IPS-NIHi11 (cell line): ENCODE measurements around the gene TRIM49D1.
"Not testable (repeated sequence)": the region's sequence is repeated elsewhere in the genome, so short reads cannot be mapped to it uniquely, and the experiment has no call there.

Experiments
- DNase-seq: peaks from one replicate; pipeline ENCODE4 v3.0.0; 2012; ENCODE audit warnings: mixed read lengths, low spot score

The TRIM49D1 gene

GRCh38 chr11:89922195-89922660, at the start of gene TRIM49D1:
TRIM49D1 (minus strand) TSS chr11:89922245; CDS start chr11:89917710, 4,535 bp downstream.
- no peak for DNase-seq

GRCh38 chr11:89965737-89966136, 43.7 kb upstream of the TRIM49D1 start, which contains the start of gene TRIM64:
TRIM64 (plus strand) TSS chr11:89966037; CDS start chr11:89968504, 2,467 bp downstream.
- not testable (repeated sequence) for DNase-seq

- DNase-seq = not testable (repeated sequence)
Observed at GRCh38 chr11:89960833-89961232, 38.8 kb upstream of the TRIM49D1 start.

GRCh38 chr11:89923764-89924163, 1.7 kb upstream of the TRIM49D1 start, which contains the start of gene TRIM49D2:
TRIM49D2 (plus strand) TSS chr11:89924064; CDS start chr11:89926762, 2,698 bp downstream.
- DNase-seq = not testable (repeated sequence)

GRCh38 chr11:89900809-89901208, 21.2 kb downstream of the TRIM49D1 start:
- not testable (repeated sequence) for DNase-seq

- DNase-seq = not testable (repeated sequence)
Observed at GRCh38 chr11:89893245-89893644, 28.8 kb downstream of the TRIM49D1 start.

GRCh38 chr11:89877511-89877910, 44.5 kb downstream of the TRIM49D1 start:
- not testable (repeated sequence) for DNase-seq

- DNase-seq = not testable (repeated sequence)
Observed at GRCh38 chr11:89872588-89872987, 49.5 kb downstream of the TRIM49D1 start.

- DNase-seq = not testable (repeated sequence)
Observed at GRCh38 chr11:89865223-89865622, 56.8 kb downstream of the TRIM49D1 start.

- not testable (repeated sequence) for DNase-seq
Observed at GRCh38 chr11:89863906-89864704, 57.9 kb downstream of the TRIM49D1 start.
